Neural progenitor cell (in vitro differentiated cells): ENCODE measurements around the gene KIAA0825. TPM values are rescaled to one million over a fixed set of nuclear protein-coding genes. Genes with fewer than 3 reads are reported as not detected.

Source experiments
- DNase-seq: peaks from one replicate; pipeline ENCODE4 v3.0.0-alpha.2; 2016; ENCODE audit warnings: low spot score
- H2AFZ ChIP-seq: fragments of 200-600 bp; sonication (generic); replicated peaks from 2 replicates; pipeline ENCODE4 v1.6.1; 2016; ENCODE audit warnings: antibody characterized with exemption
- H3F3A ChIP-seq: fragments of 200-600 bp; sonication (generic); 2 replicates; pipeline ENCODE4 v1.6.1; 2016; ENCODE audit warnings: antibody characterized with exemption, low read depth
- H3K27ac ChIP-seq: fragments of 200-600 bp; sonication (generic); 2 replicates; pipeline ENCODE4 v1.5.1; 2016; ENCODE audit warnings: mild to moderate bottlenecking
- H3K27me3 ChIP-seq: fragments of 200-600 bp; sonication (generic); 2 replicates; pipeline ENCODE4 v1.6.1; 2016; ENCODE audit warnings: mild to moderate bottlenecking, moderate library complexity
- H3K36me3 ChIP-seq: fragments of 200-600 bp; sonication (generic); 2 replicates; pipeline ENCODE4 v1.5.1; 2016
- H3K4me1 ChIP-seq: fragments of 200-600 bp; sonication (generic); 2 replicates; pipeline ENCODE4 v1.6.1; 2016; ENCODE audit warnings: mixed run types
- H3K4me2 ChIP-seq: fragments of 200-600 bp; sonication (generic); 2 replicates; pipeline ENCODE4 v1.6.1; 2016
- H3K4me3 ChIP-seq: fragments of 200-600 bp; sonication (generic); 2 replicates; pipeline ENCODE4 v1.5.1; 2016
- H3K79me2 ChIP-seq: fragments of 200-600 bp; sonication (generic); 2 replicates; pipeline ENCODE4 v1.6.1; 2016; ENCODE audit warnings: low read depth
- H3K9ac ChIP-seq: fragments of 200-600 bp; sonication (generic); 2 replicates; pipeline ENCODE4 v1.6.1; 2016
- H3K9me3 ChIP-seq: fragments of 200-600 bp; sonication (generic); 2 replicates; pipeline ENCODE4 v1.5.1; 2016; ENCODE audit warnings: low read depth
- H4K20me1 ChIP-seq: fragments of 200-600 bp; sonication (generic); 2 replicates; pipeline ENCODE4 v1.6.1; 2016; ENCODE audit warnings: low read depth
- H3K27ac Mint-ChIP-seq: 3 replicates; pipeline ENCODE4 v1.8.0; 2021; ENCODE audit warnings: mixed read lengths
- H3K27me3 Mint-ChIP-seq: 2 replicates; pipeline ENCODE4 v1.8.0; 2022; ENCODE audit warnings: low read depth, mild to moderate bottlenecking, inconsistent platforms, moderate library complexity, mixed read lengths; ENCODE audit not compliant: insufficient read depth
- H3K36me3 Mint-ChIP-seq: 3 replicates; pipeline ENCODE4 v1.8.0; 2021; ENCODE audit warnings: mixed read lengths
- H3K4me1 Mint-ChIP-seq: 3 replicates; pipeline ENCODE4 v1.8.0; 2021; ENCODE audit warnings: mixed read lengths
- H3K4me3 Mint-ChIP-seq: 3 replicates; pipeline ENCODE4 v1.8.0; 2021; ENCODE audit warnings: mild to moderate bottlenecking, moderate library complexity, mixed read lengths
- H3K9me3 Mint-ChIP-seq: 3 replicates; pipeline ENCODE4 v1.8.0; 2020; ENCODE audit warnings: mixed read lengths
- EZH2 ChIP-seq: fragments of 200-600 bp; sonication (generic); IDR thresholded peaks from 2 replicates; pipeline ENCODE4 v1.6.1; 2017; ENCODE audit warnings: antibody characterized with exemption, mild to moderate bottlenecking, moderate library complexity
- EZH2phosphoT487 ChIP-seq: fragments of 200-600 bp; sonication (generic); IDR thresholded peaks from 2 replicates; pipeline ENCODE4 v1.6.1; 2017; ENCODE audit warnings: antibody characterized with exemption
- total RNA-seq: library from RNA; depleted of rRNA; stranded (reverse); fragments of >200 nt; gene quantifications from 2 replicates; pipeline ENCODE4 v1.2.3, GENCODE V29; 2015; ENCODE audit warnings: low replicate concordance
- TF ChIP-seq, protein P1 (sequence below): fragments of 200-600 bp; sonication (generic); IDR thresholded peaks from 2 replicates; pipeline ENCODE4 v1.5.1; 2017; ENCODE audit warnings: antibody characterized with exemption, mild to moderate bottlenecking

Gene KIAA0825
- total RNA-seq, 1 donor from 2014 or later, result 3.7 TPM

DNA sequence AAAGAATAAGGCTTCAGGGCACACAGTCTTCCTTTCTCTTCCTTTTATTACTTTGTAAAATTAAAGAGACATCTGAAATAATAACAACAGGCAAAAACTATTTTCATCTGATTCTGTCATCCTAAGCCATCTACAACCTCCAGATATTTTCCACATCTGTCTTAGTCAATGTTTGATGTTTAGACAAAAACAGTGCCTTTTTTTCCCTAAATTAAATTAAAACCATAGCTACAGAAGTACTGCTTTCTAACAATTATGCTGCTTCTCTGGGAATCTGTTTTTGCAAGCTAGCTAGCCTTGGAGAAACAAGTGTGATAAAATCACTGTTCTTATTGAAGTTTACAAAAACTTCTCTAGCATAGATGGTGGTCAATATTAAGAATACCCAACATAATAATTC lies 95.4 kb downstream of the KIAA0825 start:
- H3K4me1 Mint-ChIP-seq, result peaks cover 3% of the 10 kb centered on the region
- no peak overlapping the region for H3K4me3 ChIP-seq
- H3K27me3 ChIP-seq, result no peaks in the 10 kb centered on the region
- no peak overlapping the region for H3K4me2 ChIP-seq
- H3K4me1 ChIP-seq, result peaks cover 11% of the 10 kb centered on the region
- DNase-seq, result no peak
- H2AFZ ChIP-seq, result no peak overlapping the region
- no peak overlapping the region for H3K4me3 Mint-ChIP-seq
- H4K20me1 ChIP-seq, result no peaks in the 10 kb centered on the region
- no peaks in the 10 kb centered on the region for H3K27me3 Mint-ChIP-seq
- no peaks in the 10 kb centered on the region for H3K79me2 ChIP-seq
- no peak overlapping the region for H3K27ac ChIP-seq
- H3K27ac Mint-ChIP-seq, result no peak overlapping the region
- H3F3A ChIP-seq, result no peaks in the 10 kb centered on the region
- TF ChIP-seq EZH2phosphoT487, result no peak
- TF ChIP-seq, protein P1, sequence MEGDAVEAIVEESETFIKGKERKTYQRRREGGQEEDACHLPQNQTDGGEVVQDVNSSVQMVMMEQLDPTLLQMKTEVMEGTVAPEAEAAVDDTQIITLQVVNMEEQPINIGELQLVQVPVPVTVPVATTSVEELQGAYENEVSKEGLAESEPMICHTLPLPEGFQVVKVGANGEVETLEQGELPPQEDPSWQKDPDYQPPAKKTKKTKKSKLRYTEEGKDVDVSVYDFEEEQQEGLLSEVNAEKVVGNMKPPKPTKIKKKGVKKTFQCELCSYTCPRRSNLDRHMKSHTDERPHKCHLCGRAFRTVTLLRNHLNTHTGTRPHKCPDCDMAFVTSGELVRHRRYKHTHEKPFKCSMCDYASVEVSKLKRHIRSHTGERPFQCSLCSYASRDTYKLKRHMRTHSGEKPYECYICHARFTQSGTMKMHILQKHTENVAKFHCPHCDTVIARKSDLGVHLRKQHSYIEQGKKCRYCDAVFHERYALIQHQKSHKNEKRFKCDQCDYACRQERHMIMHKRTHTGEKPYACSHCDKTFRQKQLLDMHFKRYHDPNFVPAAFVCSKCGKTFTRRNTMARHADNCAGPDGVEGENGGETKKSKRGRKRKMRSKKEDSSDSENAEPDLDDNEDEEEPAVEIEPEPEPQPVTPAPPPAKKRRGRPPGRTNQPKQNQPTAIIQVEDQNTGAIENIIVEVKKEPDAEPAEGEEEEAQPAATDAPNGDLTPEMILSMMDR, result no peak
- no peaks in the 10 kb centered on the region for H3K36me3 Mint-ChIP-seq
- no peaks in the 10 kb centered on the region for H3K9me3 ChIP-seq
- no peak overlapping the region for H3K9ac ChIP-seq
- H3K9me3 Mint-ChIP-seq, result no peaks in the 10 kb centered on the region
- no peaks in the 10 kb centered on the region for H3K36me3 ChIP-seq

DNA sequence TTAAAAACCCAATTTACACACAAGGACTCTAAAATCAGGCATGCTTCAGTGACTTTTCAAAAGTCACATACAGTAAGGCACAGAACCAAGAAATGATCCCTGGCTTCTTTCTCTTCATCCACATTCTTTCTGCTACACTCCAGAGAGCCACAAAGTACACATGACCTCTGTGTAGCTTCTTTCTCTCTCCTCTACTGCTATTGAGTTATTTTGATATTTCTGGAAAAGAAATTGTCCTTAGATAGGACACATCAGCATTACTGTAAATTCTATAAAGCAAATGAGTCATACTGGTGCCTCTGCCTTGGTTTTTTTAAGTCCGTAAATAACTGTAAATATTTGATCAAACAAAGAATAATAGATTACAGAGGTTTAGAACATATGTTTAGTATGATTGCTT lies 96.3 kb downstream of the KIAA0825 start:
- Histone ChIP-seq H3K79me2 (no peaks in the 10 kb centered on the region), H3K9ac (no peak overlapping the region), H2AFZ (no peak overlapping the region), H3K9me3 (no peaks in the 10 kb centered on the region), H3K27ac (no peak overlapping the region), H3K4me3 (no peak overlapping the region), H3F3A (no peaks in the 10 kb centered on the region), H3K4me2 (no peak overlapping the region), H4K20me1 (no peaks in the 10 kb centered on the region), H3K27me3 (no peaks in the 10 kb centered on the region), H3K36me3 (no peaks in the 10 kb centered on the region), H3K4me1 (peaks cover 10% of the 10 kb centered on the region)
- Mint-ChIP-seq H3K27me3 (no peaks in the 10 kb centered on the region), H3K9me3 (no peaks in the 10 kb centered on the region), H3K27ac (no peak overlapping the region), H3K4me3 (no peak overlapping the region), H3K36me3 (no peaks in the 10 kb centered on the region), H3K4me1 (peaks cover 3% of the 10 kb centered on the region)
- no peak for TF ChIP-seq EZH2
- TF ChIP-seq, protein P1, result no peak
- TF ChIP-seq EZH2phosphoT487, result no peak
- no peak for DNase-seq

DNA sequence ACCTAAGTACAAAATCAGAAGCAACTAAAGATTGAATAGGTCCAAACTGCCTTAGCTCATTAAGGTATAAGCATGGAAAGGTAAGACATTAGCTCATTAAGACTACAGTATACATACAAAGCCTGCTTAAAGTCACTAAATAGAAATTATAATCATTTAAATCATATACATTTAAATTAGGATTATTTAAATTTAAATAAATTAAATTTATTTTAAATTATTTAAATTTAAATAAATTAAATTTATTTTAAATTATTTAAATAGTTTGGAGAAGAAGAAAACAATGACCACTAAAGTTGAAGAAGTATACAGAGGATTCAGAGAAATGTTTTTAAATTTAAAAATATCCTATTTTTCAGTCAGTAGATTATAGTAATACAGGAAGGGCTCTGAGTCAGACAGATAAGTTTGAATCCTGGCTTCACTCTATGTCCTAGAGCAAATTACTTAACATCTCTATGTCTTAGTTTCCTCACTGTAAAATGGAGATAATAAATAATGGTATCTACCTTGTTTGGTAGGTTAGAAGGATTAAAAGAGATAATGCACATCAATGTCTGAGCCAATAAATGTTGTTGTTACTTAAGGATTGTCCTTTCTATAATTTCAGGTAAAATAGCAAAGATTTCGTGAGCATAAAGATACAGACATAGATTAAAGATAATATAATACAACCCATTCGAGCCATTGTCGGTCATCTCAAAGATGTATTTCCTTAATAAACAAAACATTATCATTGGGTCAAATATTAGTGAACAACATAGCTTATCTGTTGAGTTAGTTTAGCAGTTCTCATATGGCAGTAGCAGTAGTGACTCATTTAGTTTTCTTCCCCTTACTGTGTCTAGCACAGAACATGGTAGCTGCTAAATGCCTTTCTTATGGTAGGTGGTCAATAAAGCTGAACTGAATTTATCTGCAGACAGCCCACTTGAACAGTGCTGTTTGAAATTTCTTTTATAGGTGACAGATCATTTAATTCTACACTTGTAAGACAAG lies 100.6 kb downstream of the KIAA0825 start:
- H3K27ac Mint-ChIP-seq, result no peak overlapping the region
- no peak overlapping the region for H3K4me3 Mint-ChIP-seq
- Histone ChIP-seq H3K27ac (no peak overlapping the region), H3K79me2 (no peaks in the 10 kb centered on the region), H2AFZ (no peak overlapping the region), H3K27me3 (no peaks in the 10 kb centered on the region), H3K36me3 (no peaks in the 10 kb centered on the region), H3F3A (no peaks in the 10 kb centered on the region), H3K9ac (no peak overlapping the region), H3K9me3 (no peaks in the 10 kb centered on the region), H3K4me3 (no peak overlapping the region), H3K4me1 (no peaks in the 10 kb centered on the region), H3K4me2 (no peak overlapping the region), H4K20me1 (no peaks in the 10 kb centered on the region)
- TF ChIP-seq, protein P1, result no peak
- TF ChIP-seq EZH2phosphoT487 (no peak), EZH2 (no peak)
- H3K36me3 Mint-ChIP-seq, result no peaks in the 10 kb centered on the region
- no peaks in the 10 kb centered on the region for H3K27me3 Mint-ChIP-seq
- no peaks in the 10 kb centered on the region for H3K9me3 Mint-ChIP-seq
- no peaks in the 10 kb centered on the region for H3K4me1 Mint-ChIP-seq
- DNase-seq, result no peak
